22Rv1 (cell line): Measurements from ENCODE around the gene COL16A1.

Experiments
- ZFX ChIP-seq: fragments of 450-650 bp; IDR thresholded peaks from 2 replicates; pipeline ENCODE4 v1.6.1; 2017; ENCODE audit warnings: antibody characterized with exemption, borderline replicate concordance
- TF ChIP-seq, protein P1 (sequence below): fragments of 450-650 bp; IDR thresholded peaks from 2 replicates; pipeline ENCODE4 v1.5.1; 2017; ENCODE audit warnings: mild to moderate bottlenecking

- TF ChIP-seq, protein P1, sequence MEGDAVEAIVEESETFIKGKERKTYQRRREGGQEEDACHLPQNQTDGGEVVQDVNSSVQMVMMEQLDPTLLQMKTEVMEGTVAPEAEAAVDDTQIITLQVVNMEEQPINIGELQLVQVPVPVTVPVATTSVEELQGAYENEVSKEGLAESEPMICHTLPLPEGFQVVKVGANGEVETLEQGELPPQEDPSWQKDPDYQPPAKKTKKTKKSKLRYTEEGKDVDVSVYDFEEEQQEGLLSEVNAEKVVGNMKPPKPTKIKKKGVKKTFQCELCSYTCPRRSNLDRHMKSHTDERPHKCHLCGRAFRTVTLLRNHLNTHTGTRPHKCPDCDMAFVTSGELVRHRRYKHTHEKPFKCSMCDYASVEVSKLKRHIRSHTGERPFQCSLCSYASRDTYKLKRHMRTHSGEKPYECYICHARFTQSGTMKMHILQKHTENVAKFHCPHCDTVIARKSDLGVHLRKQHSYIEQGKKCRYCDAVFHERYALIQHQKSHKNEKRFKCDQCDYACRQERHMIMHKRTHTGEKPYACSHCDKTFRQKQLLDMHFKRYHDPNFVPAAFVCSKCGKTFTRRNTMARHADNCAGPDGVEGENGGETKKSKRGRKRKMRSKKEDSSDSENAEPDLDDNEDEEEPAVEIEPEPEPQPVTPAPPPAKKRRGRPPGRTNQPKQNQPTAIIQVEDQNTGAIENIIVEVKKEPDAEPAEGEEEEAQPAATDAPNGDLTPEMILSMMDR: no peak
- no peak for TF ChIP-seq ZFX
Observed at GRCh38 chr1:31664528-31664927, 39.3 kb downstream of the COL16A1 start.
